ENCODE measurements around the gene SLC1A1. TPM values are rescaled to one million over a fixed set of nuclear protein-coding genes. Genes with fewer than 3 reads are reported as not detected.
A peak's percentile ranks its signal among the peaks of the same experiment; 100 is the strongest.

Gene SLC1A1
- total RNA-seq, 4 donors from 2014 or later, result 2.3 to 4.3 (median 3.1) TPM

DNA sequence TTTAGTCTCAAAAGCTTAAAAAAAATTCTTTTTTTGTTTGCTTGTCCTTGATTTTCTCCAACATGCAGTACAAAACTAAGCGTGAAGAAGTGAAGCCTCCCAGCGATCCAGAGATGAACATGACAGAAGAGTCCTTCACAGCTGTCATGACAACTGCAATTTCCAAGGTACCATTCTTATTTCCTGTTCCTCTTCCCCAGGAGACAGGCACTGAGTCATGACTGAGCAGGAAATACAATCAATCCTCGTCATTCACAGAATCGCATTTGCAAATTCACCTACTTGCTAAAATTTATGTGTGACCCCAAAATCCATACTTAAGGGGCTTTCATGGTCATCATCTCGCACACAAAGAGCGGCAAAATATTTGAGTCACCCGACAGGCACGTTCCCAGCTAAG, 77.3 kb downstream of the SLC1A1 start:
- Histone ChIP-seq H3K4me3 (no peak overlapping the region), H3K27ac (no peak overlapping the region), H3K4me1 (no peaks in the 10 kb centered on the region), H3K9me3 (no peaks in the 10 kb centered on the region), H3K27me3 (no peaks in the 10 kb centered on the region), H3K36me3 (no peaks in the 10 kb centered on the region)
- WGBS, 2 donors, result 72 to 78% methylated on average over 5 to 8 of the region's 8 CpGs
- intact Hi-C loops (cut with DNase I), result no loop called here
- no peak for DNase-seq
- TF ChIP-seq CTCF (IDR thresholded peaks at IDR 0.05) (no peak), POLR2A (IDR thresholded peaks at IDR 0.05) (no peak)

- DNase-seq, result no peak
- Histone ChIP-seq H3K9me3 (no peaks in the 10 kb centered on the region), H3K4me3 (no peak overlapping the region), H3K27ac (no peak overlapping the region), H3K36me3 (no peaks in the 10 kb centered on the region), H3K4me1 (no peaks in the 10 kb centered on the region), H3K27me3 (no peaks in the 10 kb centered on the region)
- TF ChIP-seq POLR2A (IDR thresholded peaks at IDR 0.05) (no peak), CTCF (IDR thresholded peaks at IDR 0.05) (no peak)
- intact Hi-C loops (cut with DNase I), result no loop called here
Measured at GRCh38 chr9:4569101-4569500, 78.8 kb downstream of the SLC1A1 start.

DNA sequence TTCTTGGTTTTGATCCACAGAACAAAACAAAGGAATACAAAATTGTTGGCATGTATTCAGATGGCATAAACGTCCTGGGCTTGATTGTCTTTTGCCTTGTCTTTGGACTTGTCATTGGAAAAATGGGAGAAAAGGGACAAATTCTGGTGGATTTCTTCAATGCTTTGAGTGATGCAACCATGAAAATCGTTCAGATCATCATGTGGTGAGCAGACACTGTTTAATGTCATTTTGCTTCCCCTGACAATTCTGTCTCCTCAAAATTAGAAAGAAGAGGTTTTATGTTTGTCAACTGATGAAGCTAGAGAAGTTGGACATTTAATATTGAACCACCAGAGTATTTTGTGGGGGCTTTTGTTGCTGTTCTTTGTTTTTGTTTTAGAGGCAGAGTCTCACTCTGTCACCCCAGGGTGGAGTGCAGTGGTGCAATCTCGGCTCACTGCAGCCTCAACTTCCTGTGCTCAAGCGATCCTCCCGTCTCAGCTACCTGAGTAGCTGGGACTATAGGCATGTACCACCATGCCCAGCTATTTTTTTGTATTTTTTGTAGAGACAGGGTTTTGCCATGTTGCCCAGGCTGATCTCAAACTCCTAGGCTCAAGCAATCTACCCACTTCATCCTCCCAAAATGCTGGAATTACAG, 82.0 kb downstream of the SLC1A1 start:
- H3K36me3 ChIP-seq, result peaks cover 0 to 13% (median 0%) of the 10 kb centered on the region in 3 donors
- no peaks in the 10 kb centered on the region for H3K27me3 ChIP-seq
- no peak for DNase-seq
- no peak overlapping the region for H3K4me3 ChIP-seq
- no peaks in the 10 kb centered on the region for H3K9me3 ChIP-seq
- H3K4me1 ChIP-seq, result no peaks in the 10 kb centered on the region
- TF ChIP-seq POLR2A (IDR thresholded peaks at IDR 0.05) (no peak), CTCF (IDR thresholded peaks at IDR 0.05) (no peak)
- intact Hi-C loops (cut with DNase I), result no loop called here
- 52 to 59% methylated on average over 5 of the region's 5 CpGs for WGBS, 2 donors
- H3K27ac ChIP-seq, result no peak overlapping the region

- peaks cover 0 to 17% (median 0%) of the 10 kb centered on the region in 3 donors for H3K36me3 ChIP-seq
- 56 to 70% methylated on average over 4 of the region's 4 CpGs for WGBS, 2 donors
- no peak overlapping the region for H3K4me3 ChIP-seq
- H3K27me3 ChIP-seq, result no peaks in the 10 kb centered on the region
- H3K9me3 ChIP-seq, result no peaks in the 10 kb centered on the region
- TF ChIP-seq CTCF (IDR thresholded peaks at IDR 0.05) (no peak), POLR2A (IDR thresholded peaks at IDR 0.05) (no peak)
- DNase-seq, result no peak
- no peak overlapping the region for H3K27ac ChIP-seq
- no peaks in the 10 kb centered on the region for H3K4me1 ChIP-seq
- intact Hi-C loops (cut with DNase I), result no loop called here
Measured at GRCh38 chr9:4573176-4573575, 82.9 kb downstream of the SLC1A1 start.

GRCh38 chr9:4573634-4574389, 83.5 kb downstream of the SLC1A1 start:
- no peak for DNase-seq
- H3K27me3 ChIP-seq, result no peaks in the 10 kb centered on the region
- intact Hi-C loops (cut with DNase I), result no loop called here
- H3K4me3 ChIP-seq, result no peak overlapping the region
- H3K36me3 ChIP-seq, result peaks cover 0 to 17% (median 0%) of the 10 kb centered on the region in 3 donors
- no peak for TF ChIP-seq CTCF (IDR thresholded peaks at IDR 0.05)
- no peak for TF ChIP-seq POLR2A (IDR thresholded peaks at IDR 0.05)
- no peaks in the 10 kb centered on the region for H3K9me3 ChIP-seq
- H3K4me1 ChIP-seq, result no peaks in the 10 kb centered on the region
- 74 to 86% methylated on average over 5 of the region's 5 CpGs for WGBS, 2 donors
- H3K27ac ChIP-seq, result peak overlapping the region in 1 of 4 donors; percentile 17

Measured in esophagus squamous epithelium (tissue), 5 donors.